ENCODE results near the gene ABLIM3. TPM values are rescaled to one million over a fixed set of nuclear protein-coding genes. Genes with fewer than 3 reads are reported as not detected.

Gene ABLIM3
- not detected in 2 replicates for total RNA-seq (2014; rRNA removed; shearing (Covaris generic))
- total RNA-seq (2022), result not detected in 2 replicates
- percentile 12 among the genes with signal in this experiment for Bru-seq, nascent RNA
- percentile 4 among the genes with signal in this experiment for BruChase-seq, experiment 1, labeled RNA remaining after a 6-hour chase
- BruChase-seq, experiment 2, labeled RNA remaining after a 2-hour chase, result percentile 13 among the genes with signal in this experiment
- long read RNA-seq, result 0 reads

GRCh38 chr5:149141224-149141956 lies at the start of gene ABLIM3:
TSS of gene ABLIM3 (plus strand) at chr5:149141493. CDS start at chr5:149142096, 603 bp downstream.
- no peaks in the 10 kb centered on the region for H4K20me1 ChIP-seq (ENCODE audit: insufficient read depth, low read length)
- DNase-seq (ENCODE audit: low spot score), result peak; percentile 47
- BruUV-seq (replicated peaks), result no TSS peak
- intact Hi-C loops (cut with micrococcal nuclease; ENCODE audit: unreplicated experiment), result loop anchor here (5.0 kb wide), 1 partner anchor 126 kb away; no protein-coding TSS in a partner anchor
- H3K27ac ChIP-seq (ENCODE audit: low read depth, low read length, poor library complexity, severe bottlenecking), result no peak within 1 kb of the TSS
- TF ChIP-seq CTCF (conservative IDR thresholded peaks at IDR 0.05; ENCODE audit: low read length), result peak; percentile 88
- TF ChIP-seq EZH2phosphoT487 (IDR thresholded peaks at IDR 0.05; ENCODE audit: borderline replicate concordance, low read depth, low read length), result no peak
- H3K4me3 ChIP-seq (ENCODE audit: low read depth, low read length, poor library complexity, severe bottlenecking), result peak within 1 kb of the TSS; percentile 15
- H3K36me3 ChIP-seq (ENCODE audit: insufficient read depth, low read length), result no peaks in the 10 kb centered on the region
- H3K4me2 ChIP-seq (ENCODE audit: low read length), result peak within 1 kb of the TSS; percentile 40
- H2AFZ ChIP-seq (ENCODE audit: low read length), result 0 out of 2 replicates have a peak within 1 kb of the TSS, but pooled peaks have one; percentile 3
- no peaks in the 10 kb centered on the region for H3K79me2 ChIP-seq (ENCODE audit: insufficient read depth, low read depth, low read length)
- no peaks in the 10 kb centered on the region for H3K9me2 ChIP-seq (ENCODE audit: insufficient read depth, low read length)
- POLR2A ChIA-PET, result no interaction called here
- no peaks in the 10 kb centered on the region for H3K4me1 ChIP-seq (ENCODE audit: insufficient read depth, low read length, poor library complexity, severe bottlenecking)
- H3K9me3 ChIP-seq (ENCODE audit: low read length), result no peaks in the 10 kb centered on the region
- CTCF ChIA-PET (ENCODE audit: unreplicated experiment), result no interaction called here

GRCh38 chr5:149093625-149094024 lies 47.7 kb upstream of the ABLIM3 start:
- Histone ChIP-seq H3K4me1 (ENCODE audit: insufficient read depth, low read length, poor library complexity, severe bottlenecking) (no peaks in the 10 kb centered on the region), H4K20me1 (ENCODE audit: insufficient read depth, low read length) (no peaks in the 10 kb centered on the region), H3K79me2 (ENCODE audit: insufficient read depth, low read depth, low read length) (no peaks in the 10 kb centered on the region), H3K27ac (ENCODE audit: low read depth, low read length, poor library complexity, severe bottlenecking) (no peak overlapping the region), H3K9me2 (ENCODE audit: insufficient read depth, low read length) (no peaks in the 10 kb centered on the region), H3K9me3 (ENCODE audit: low read length) (no peaks in the 10 kb centered on the region), H3K4me2 (ENCODE audit: low read length) (no peak overlapping the region), H3K36me3 (ENCODE audit: insufficient read depth, low read length) (no peaks in the 10 kb centered on the region), H3K4me3 (ENCODE audit: low read depth, low read length, poor library complexity, severe bottlenecking) (no peak overlapping the region), H2AFZ (ENCODE audit: low read length) (no peak overlapping the region)
- CTCF ChIA-PET (ENCODE audit: unreplicated experiment), result no interaction called here
- intact Hi-C loops (cut with micrococcal nuclease; ENCODE audit: unreplicated experiment), result no loop called here
- DNase-seq (ENCODE audit: low spot score), result no peak
- POLR2A ChIA-PET, result no interaction called here
- TF ChIP-seq EZH2phosphoT487 (IDR thresholded peaks at IDR 0.05; ENCODE audit: borderline replicate concordance, low read depth, low read length) (no peak), CTCF (conservative IDR thresholded peaks at IDR 0.05; ENCODE audit: low read length) (no peak)
- BruUV-seq (replicated peaks), result no TSS peak

DNA sequence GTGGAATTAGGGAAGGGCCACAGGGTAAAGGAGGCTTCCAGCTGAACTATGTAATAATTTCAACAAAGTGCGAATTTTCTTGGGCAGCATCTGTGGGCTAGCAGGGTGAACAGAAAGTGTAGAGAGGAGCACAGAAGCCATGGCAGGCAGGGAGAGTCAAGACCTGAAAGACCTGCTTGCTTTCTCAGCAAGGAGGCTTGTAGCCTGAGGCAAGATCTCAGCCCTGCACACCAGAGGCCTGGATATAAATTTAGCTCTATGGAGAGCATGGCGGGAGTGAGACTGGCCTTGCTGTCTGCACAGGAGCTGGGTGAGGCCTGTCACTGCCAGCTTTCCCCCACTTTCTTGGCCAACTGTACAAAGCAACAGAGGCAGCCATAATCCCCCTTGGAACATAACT lies 46.3 kb upstream of the ABLIM3 start:
- Histone ChIP-seq H3K9me3 (ENCODE audit: low read length) (no peaks in the 10 kb centered on the region), H2AFZ (ENCODE audit: low read length) (no peak overlapping the region), H4K20me1 (ENCODE audit: insufficient read depth, low read length) (no peaks in the 10 kb centered on the region), H3K4me3 (ENCODE audit: low read depth, low read length, poor library complexity, severe bottlenecking) (no peak overlapping the region), H3K4me1 (ENCODE audit: insufficient read depth, low read length, poor library complexity, severe bottlenecking) (no peaks in the 10 kb centered on the region), H3K27ac (ENCODE audit: low read depth, low read length, poor library complexity, severe bottlenecking) (no peak overlapping the region), H3K4me2 (ENCODE audit: low read length) (no peak overlapping the region), H3K9me2 (ENCODE audit: insufficient read depth, low read length) (no peaks in the 10 kb centered on the region), H3K36me3 (ENCODE audit: insufficient read depth, low read length) (no peaks in the 10 kb centered on the region), H3K79me2 (ENCODE audit: insufficient read depth, low read depth, low read length) (no peaks in the 10 kb centered on the region)
- no TSS peak for BruUV-seq (replicated peaks)
- intact Hi-C loops (cut with micrococcal nuclease; ENCODE audit: unreplicated experiment), result no loop called here
- TF ChIP-seq EZH2phosphoT487 (IDR thresholded peaks at IDR 0.05; ENCODE audit: borderline replicate concordance, low read depth, low read length) (no peak), CTCF (conservative IDR thresholded peaks at IDR 0.05; ENCODE audit: low read length) (no peak)
- no peak for DNase-seq (ENCODE audit: low spot score)
- POLR2A ChIA-PET, result interaction anchor here (0.7 kb wide), 1 partner anchor 105 kb away, joined by 6 read pairs; no protein-coding TSS in a partner anchor
- CTCF ChIA-PET (ENCODE audit: unreplicated experiment), result no interaction called here

Data from OCI-LY7 (cell line).